Gastrocnemius medialis (tissue), 4 donors: ENCODE data around the gene HIVEP2.

Source experiments
- CTCF ChIP-seq, 5 experiments: fragments of 450-650 bp in 3 of 5; fragments of 200-600 bp in 2 of 5; sonication (generic) in 2 of 5; IDR thresholded peaks in 4 of 5; conservative IDR thresholded peaks in 1 of 5; 1 replicate in 4 of 5; 2 replicates in 1 of 5; pipeline ENCODE4 v1.5.1; 2016 to 2019; ENCODE audit warnings: antibody characterized with exemption in 5 of 5, mild to moderate bottlenecking in 3 of 5, moderate library complexity in 3 of 5
- POLR2A ChIP-seq, 2 donors: fragments of 450-650 bp; IDR thresholded peaks; one replicate each; pipeline ENCODE4 v1.6.1; 2017; ENCODE audit warnings: antibody characterized with exemption in 2 of 2, mild to moderate bottlenecking in 2 of 2, moderate library complexity in 2 of 2

GRCh38 chr6:142968601-142969000 is 23.6 kb upstream of the HIVEP2 start:
- no peak for TF ChIP-seq POLR2A (IDR thresholded peaks at IDR 0.05)
- TF ChIP-seq CTCF (IDR thresholded peaks at IDR 0.05 in 4 of 5, conservative IDR thresholded peaks at IDR 0.05 in 1 of 5): no peak
